Gastroesophageal sphincter (tissue), 4 donors: Measurements from ENCODE around the gene PTBP3. TPM values are rescaled to one million over a fixed set of nuclear protein-coding genes. Genes with fewer than 3 reads are reported as not detected.
"Not testable (repeated sequence)": the region's sequence is repeated elsewhere in the genome, so short reads cannot be mapped to it uniquely, and the experiment has no call there.

Source experiments
- ATAC-seq: fragments of 150-250 bp; one replicate; pipeline ENCODE4 v1.9.1; 2016; ENCODE audit warnings: mild to moderate bottlenecking, moderate library complexity
- H3K27ac ChIP-seq, 4 donors: fragments of 200-600 bp; sonication (generic) in 3 of 4; 1 replicate in 3 of 4; 2 replicates in 1 of 4; pipeline ENCODE4 v1.5.1; 2016 to 2019
- H3K27me3 ChIP-seq: fragments of 200-600 bp; sonication (generic); one replicate; pipeline ENCODE4 v1.5.1; 2019
- H3K36me3 ChIP-seq, 2 donors: fragments of 200-600 bp; sonication (generic); one replicate each; pipeline ENCODE4 v1.5.1; 2019; ENCODE audit warnings: control low read depth in 1 of 2
- H3K4me1 ChIP-seq, 3 donors: fragments of 200-600 bp; sonication (generic); 1 replicate in 2 of 3; 2 replicates in 1 of 3; pipeline ENCODE4 v1.5.1; 2016 to 2019; ENCODE audit warnings: control low read depth in 2 of 3
- H3K4me3 ChIP-seq, 2 donors: fragments of 200-600 bp; sonication (generic); one replicate each; pipeline ENCODE4 v1.5.1; 2019; ENCODE audit warnings: mild to moderate bottlenecking in 1 of 2, moderate library complexity in 1 of 2
- H3K9me3 ChIP-seq, 3 donors: fragments of 200-600 bp; sonication (generic); one replicate each; pipeline ENCODE4 v1.5.1; 2017 to 2019; ENCODE audit warnings: control low read depth in 2 of 3
- EP300 ChIP-seq: sonication (generic); formaldehyde crosslinking; IDR thresholded peaks from one replicate; pipeline ENCODE4 v1.6.1; 2017; ENCODE audit warnings: antibody characterized with exemption, mild to moderate bottlenecking
- POLR2A ChIP-seq, 2 donors: fragments of 450-650 bp; IDR thresholded peaks; one replicate each; pipeline ENCODE4 v1.6.1; 2017; ENCODE audit warnings: antibody characterized with exemption in 2 of 2, mild to moderate bottlenecking in 2 of 2, moderate library complexity in 1 of 2
- POLR2AphosphoS5 ChIP-seq: sonication (generic); formaldehyde crosslinking; IDR thresholded peaks from one replicate; pipeline ENCODE4 v1.6.1; 2017; ENCODE audit warnings: antibody characterized with exemption
- WGBS, 2 donors: methylation state at CpG; one replicate each; pipeline ENCODE4 v1.1.5; 2018; ENCODE audit warnings: low coverage in 1 of 2; 5-methylcytosine and 5-hydroxymethylcytosine counted together
- total RNA-seq, 4 donors: library from RNA; depleted of rRNA; stranded (reverse); fragments of >200 nt; gene quantifications; one replicate each; pipeline ENCODE4 v1.1.0, GENCODE V29; 2016
- TF ChIP-seq, protein P1 (sequence below), 4 experiments: fragments of 200-600 bp in 2 of 4; fragments of 450-650 bp in 2 of 4; sonication (generic) in 1 of 4; IDR thresholded peaks; one replicate each; pipeline ENCODE4 v1.5.1; 2017 to 2019; ENCODE audit warnings: antibody characterized with exemption in 4 of 4, mild to moderate bottlenecking in 2 of 4, moderate library complexity in 2 of 4

PTBP3 gene
- total RNA-seq, 4 donors from 2014 or later, result 13.7 to 28.2 (median 24.6) TPM

DNA sequence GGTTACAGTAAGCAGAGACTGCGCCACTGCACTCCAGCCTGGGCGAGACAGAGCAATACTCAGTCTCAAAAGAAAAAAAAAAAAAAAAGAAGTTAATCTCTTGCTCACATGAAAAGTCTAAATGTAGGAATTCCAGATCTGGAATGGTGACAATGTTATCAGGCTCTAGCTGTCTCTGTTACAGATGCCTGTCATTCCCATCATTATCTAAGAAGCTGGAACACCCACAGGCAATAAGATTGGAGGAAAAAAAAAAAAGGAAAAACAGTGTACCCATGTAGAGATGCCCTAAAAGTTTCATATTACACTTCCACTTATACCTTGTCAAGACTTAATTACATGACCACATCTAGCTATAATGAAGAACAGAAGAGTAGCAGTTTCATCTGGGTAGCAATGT, 38.2 kb downstream of the PTBP3 start:
- H3K4me1 ChIP-seq, result peaks cover 0 to 15% (median 0%) of the 10 kb centered on the region in 3 donors
- no peak overlapping the region for H3K4me3 ChIP-seq
- no peak overlapping the region for H3K27ac ChIP-seq
- ATAC-seq, result no peak
- H3K27me3 ChIP-seq, result no peaks in the 10 kb centered on the region
- H3K9me3 ChIP-seq, result no peaks in the 10 kb centered on the region
- peaks cover 0 to 14% of the 10 kb centered on the region in 2 donors for H3K36me3 ChIP-seq
- TF ChIP-seq POLR2AphosphoS5, result no peak
- TF ChIP-seq POLR2A (IDR thresholded peaks at IDR 0.05), result no peak
- no peak for TF ChIP-seq EP300
- TF ChIP-seq, protein P1, sequence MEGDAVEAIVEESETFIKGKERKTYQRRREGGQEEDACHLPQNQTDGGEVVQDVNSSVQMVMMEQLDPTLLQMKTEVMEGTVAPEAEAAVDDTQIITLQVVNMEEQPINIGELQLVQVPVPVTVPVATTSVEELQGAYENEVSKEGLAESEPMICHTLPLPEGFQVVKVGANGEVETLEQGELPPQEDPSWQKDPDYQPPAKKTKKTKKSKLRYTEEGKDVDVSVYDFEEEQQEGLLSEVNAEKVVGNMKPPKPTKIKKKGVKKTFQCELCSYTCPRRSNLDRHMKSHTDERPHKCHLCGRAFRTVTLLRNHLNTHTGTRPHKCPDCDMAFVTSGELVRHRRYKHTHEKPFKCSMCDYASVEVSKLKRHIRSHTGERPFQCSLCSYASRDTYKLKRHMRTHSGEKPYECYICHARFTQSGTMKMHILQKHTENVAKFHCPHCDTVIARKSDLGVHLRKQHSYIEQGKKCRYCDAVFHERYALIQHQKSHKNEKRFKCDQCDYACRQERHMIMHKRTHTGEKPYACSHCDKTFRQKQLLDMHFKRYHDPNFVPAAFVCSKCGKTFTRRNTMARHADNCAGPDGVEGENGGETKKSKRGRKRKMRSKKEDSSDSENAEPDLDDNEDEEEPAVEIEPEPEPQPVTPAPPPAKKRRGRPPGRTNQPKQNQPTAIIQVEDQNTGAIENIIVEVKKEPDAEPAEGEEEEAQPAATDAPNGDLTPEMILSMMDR (IDR thresholded peaks at IDR 0.05), result no peak
- WGBS, 2 donors, result 100% methylated on average over 1 to 2 of the region's 2 CpGs

DNA sequence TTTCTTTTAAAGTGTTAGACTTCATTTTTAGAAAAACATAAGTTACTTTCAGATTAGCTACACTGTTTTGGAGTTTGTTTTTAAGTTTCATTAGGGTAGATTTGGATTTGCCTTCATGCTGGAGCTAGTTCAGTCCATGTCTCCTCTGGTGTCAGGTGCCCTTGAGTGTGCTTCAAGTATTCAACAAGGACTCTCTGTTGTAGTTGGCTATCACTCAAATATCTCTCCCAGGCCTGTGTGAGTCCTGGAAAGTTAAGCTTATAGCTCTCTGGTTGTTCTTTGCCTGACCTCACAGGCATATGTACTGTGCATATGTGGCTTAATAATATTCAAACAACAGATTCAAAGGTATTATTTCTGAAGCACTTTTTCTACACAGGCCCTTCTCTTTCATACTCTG, 45.4 kb downstream of the PTBP3 start:
- ATAC-seq, result no peak
- H3K4me1 ChIP-seq, result peaks cover 0 to 5% (median 0%) of the 10 kb centered on the region in 3 donors
- no peaks in the 10 kb centered on the region for H3K27me3 ChIP-seq
- TF ChIP-seq POLR2AphosphoS5 (no peak), EP300 (no peak), POLR2A (IDR thresholded peaks at IDR 0.05) (no peak)
- TF ChIP-seq, protein P1 (IDR thresholded peaks at IDR 0.05), result no peak
- no peak overlapping the region for H3K4me3 ChIP-seq
- no peak overlapping the region for H3K27ac ChIP-seq
- H3K9me3 ChIP-seq, result peaks cover 0 to 7% (median 0%) of the 10 kb centered on the region in 3 donors
- peaks cover 0 to 15% of the 10 kb centered on the region in 2 donors for H3K36me3 ChIP-seq

DNA sequence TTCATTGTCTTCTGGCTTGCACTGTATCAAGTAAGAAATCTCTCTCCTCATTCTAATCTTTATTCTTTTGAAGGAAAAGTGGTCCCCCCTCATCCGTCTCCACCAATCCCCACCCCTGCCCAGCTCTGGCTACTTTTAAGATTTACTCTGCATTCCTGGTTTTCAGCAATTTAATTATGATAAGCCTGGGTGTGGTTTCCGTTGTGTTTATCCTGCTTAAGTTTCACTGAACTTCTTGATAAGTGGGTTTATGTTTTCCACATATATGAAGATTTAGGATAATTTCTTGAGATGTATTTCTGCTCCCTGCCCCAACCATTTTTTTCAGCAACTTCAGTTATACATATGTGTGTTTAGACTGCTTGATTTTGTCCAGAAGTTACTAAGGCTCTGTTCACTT, 46.5 kb downstream of the PTBP3 start:
- TF ChIP-seq, protein P1 (IDR thresholded peaks at IDR 0.05), result no peak
- TF ChIP-seq EP300, result no peak
- Histone ChIP-seq H3K27me3 (no peaks in the 10 kb centered on the region), H3K9me3 (peaks cover 0 to 7% (median 0%) of the 10 kb centered on the region in 3 donors), H3K4me1 (peaks cover 0 to 5% (median 0%) of the 10 kb centered on the region in 3 donors), H3K36me3 (peaks cover 0 to 14% of the 10 kb centered on the region in 2 donors), H3K27ac (no peak overlapping the region), H3K4me3 (no peak overlapping the region)
- 87 to 91% methylated on average over 2 of the region's 2 CpGs for WGBS, 2 donors
- no peak for ATAC-seq

DNA sequence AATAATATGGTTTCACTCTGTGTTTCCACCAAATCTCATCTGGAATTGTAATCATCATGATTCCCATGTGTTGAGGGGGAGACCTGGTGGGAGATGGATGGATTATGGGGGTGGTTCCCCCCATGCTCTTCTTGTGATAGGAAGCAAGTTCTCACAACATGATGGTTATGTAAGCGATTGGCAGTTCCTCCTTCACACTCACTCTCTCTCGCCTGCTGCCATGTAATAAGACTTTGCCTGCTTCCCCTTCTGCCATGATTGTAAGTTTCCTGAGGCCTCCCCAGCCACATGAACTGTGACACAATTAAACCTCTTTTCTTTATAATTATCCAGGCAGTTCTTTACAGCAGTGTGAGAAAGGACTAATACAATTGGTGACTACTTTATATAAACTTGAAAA, 48.4 kb downstream of the PTBP3 start:
- TF ChIP-seq, protein P1 (IDR thresholded peaks at IDR 0.05), result no peak
- no peak for TF ChIP-seq EP300
- TF ChIP-seq POLR2AphosphoS5, result no peak
- TF ChIP-seq POLR2A (IDR thresholded peaks at IDR 0.05), result no peak
- peaks cover 0 to 7% (median 0%) of the 10 kb centered on the region in 3 donors for H3K9me3 ChIP-seq
- peaks cover 0 to 5% (median 0%) of the 10 kb centered on the region in 3 donors for H3K4me1 ChIP-seq
- peaks cover 0 to 14% of the 10 kb centered on the region in 2 donors for H3K36me3 ChIP-seq
- WGBS, 2 donors, result 89 to 100% methylated on average over 1 to 2 of the region's 2 CpGs
- no peak overlapping the region for H3K27ac ChIP-seq
- no peaks in the 10 kb centered on the region for H3K27me3 ChIP-seq
- ATAC-seq, result no peak
- no peak overlapping the region for H3K4me3 ChIP-seq

DNA sequence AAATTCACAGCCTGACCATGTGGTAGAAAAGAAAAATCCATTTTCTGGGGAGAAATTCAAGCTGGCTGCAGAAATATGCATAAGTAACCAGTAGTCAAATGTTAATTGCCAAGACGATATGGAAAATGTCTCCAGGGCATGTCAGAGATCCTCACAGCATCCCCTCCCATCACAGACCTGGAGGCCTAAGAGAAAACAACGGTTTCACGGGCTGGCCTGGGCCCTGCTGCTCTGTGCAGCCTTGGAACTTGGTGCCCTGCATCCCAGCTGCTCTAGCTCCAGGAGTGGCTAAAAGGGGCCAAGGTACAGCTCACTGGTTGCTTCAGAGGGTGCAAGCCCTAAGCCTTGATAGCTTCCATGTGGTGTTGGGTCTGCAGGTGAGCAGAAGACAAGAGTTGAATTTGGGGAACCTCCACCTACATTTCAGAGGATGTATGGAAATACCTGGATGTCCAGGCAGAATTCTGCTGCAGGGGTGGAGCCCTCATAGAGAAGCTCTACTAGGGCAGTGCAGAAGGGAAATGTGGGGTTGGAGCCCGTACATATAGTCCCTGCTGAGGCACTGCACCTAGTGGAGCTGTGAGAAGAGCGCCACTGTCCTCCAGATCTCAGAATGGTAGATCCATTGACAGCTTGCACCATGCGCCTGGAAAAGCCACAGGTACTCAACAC, 49.7 kb downstream of the PTBP3 start:
- no peak overlapping the region for H3K4me3 ChIP-seq
- no peak for ATAC-seq
- H3K36me3 ChIP-seq, result peaks cover 0 to 14% of the 10 kb centered on the region in 2 donors
- 89 to 90% methylated on average over 2 to 3 of the region's 6 CpGs for WGBS, 2 donors
- no peak overlapping the region for H3K27ac ChIP-seq
- H3K9me3 ChIP-seq, result peaks cover 0 to 7% (median 0%) of the 10 kb centered on the region in 3 donors
- peaks cover 0 to 5% (median 0%) of the 10 kb centered on the region in 3 donors for H3K4me1 ChIP-seq
- TF ChIP-seq POLR2A (IDR thresholded peaks at IDR 0.05), result no peak
- TF ChIP-seq, protein P1 (IDR thresholded peaks at IDR 0.05), result no peak
- no peak for TF ChIP-seq POLR2AphosphoS5
- TF ChIP-seq EP300, result no peak
- no peaks in the 10 kb centered on the region for H3K27me3 ChIP-seq

DNA sequence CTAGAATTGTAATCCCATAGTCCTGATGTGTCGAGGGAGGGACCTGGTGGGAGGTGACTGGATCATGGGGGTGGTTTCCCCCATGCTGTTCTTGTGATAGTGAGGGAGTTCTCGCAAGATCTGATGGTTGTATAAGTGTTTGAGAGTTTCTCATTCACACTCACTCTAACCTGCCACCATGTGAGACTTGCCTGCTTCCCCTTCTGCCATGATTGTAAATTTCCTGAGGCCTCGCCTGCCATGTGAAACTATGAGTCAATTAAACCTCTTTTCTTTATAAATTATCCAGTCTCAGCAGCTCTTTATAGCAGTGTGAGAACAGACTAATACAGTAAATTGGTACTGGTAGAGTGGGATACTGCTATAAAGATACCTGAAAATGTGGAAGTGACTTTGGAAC, 50.6 kb downstream of the PTBP3 start:
- not testable (repeated sequence) for H3K27me3 ChIP-seq, H3K4me3 ChIP-seq, H3K9me3 ChIP-seq, ATAC-seq, H3K4me1 ChIP-seq, H3K27ac ChIP-seq
- WGBS, 2 donors, result 96% methylated on average over 3 of the region's 3 CpGs; no CpG with 5 or more reads in 1 of the 2 donors
- H3K36me3 ChIP-seq, result peaks cover 0 to 14% of the 10 kb centered on the region in 2 donors
